ENCODE results near the gene ZNF81. TPM values are rescaled to one million over a fixed set of nuclear protein-coding genes. Genes with fewer than 3 reads are reported as not detected.

ZNF81 gene
- total and polyA plus RNA-seq, 2 of the 13 experiments (the other 11 are each of a cell fraction or from before 2014, with no cell fraction given), result 1.4 to 3.2 TPM

DNA sequence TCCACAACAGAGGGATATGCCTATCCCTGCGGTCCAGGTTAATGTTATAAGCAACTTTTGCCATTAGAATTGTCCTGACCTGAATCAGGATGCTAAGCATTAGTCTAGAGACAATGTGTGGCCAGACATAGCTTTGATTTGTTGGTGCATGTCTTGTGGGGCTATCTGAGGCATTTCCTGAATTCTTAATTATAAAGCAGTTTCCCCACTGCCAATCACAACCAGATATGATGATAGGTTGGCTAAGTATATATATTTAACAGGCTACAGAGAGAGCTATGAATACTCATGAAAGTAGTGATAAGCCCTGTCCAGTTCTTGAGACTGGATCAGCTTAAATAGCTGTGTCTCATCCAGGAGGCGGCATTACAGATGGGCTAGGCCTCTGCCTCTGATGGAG lies 37.8 kb upstream of the ZNF81 start:
- Histone ChIP-seq H3K27ac (ENCODE audit: extremely low read length, insufficient read depth, low read length) (no peak overlapping the region), H3K27me3 (ENCODE audit: control insufficient read depth in 1 of 2, insufficient read depth in 2 of 2, low read length in 2 of 2) (peaks cover 0 to 2% of the 10 kb centered on the region in 2 experiments; a peak in 1 of 5 replicates), H3K4me1 (ENCODE audit: insufficient read depth, low read length) (no peaks in the 10 kb centered on the region), H3K9me3 (ENCODE audit: low read length) (no peaks in the 10 kb centered on the region), H3K4me2 (ENCODE audit: low read depth, low read length) (no peak overlapping the region), H3K9ac (ENCODE audit: insufficient read depth, low read depth, low read length) (no peak overlapping the region), H4K20me1 (ENCODE audit: insufficient read depth, low read length) (no peaks in the 10 kb centered on the region), H3K79me2 (ENCODE audit: insufficient read depth, low read length) (no peaks in the 10 kb centered on the region), H3K4me3 (replicated peaks in 1 of 3; ENCODE audit: insufficient read depth in 1 of 3, low read depth in 2 of 3, low read length in 3 of 3) (no peak overlapping the region), H3K36me3 (replicated peaks in 1 of 2; ENCODE audit: control insufficient read depth in 1 of 2, insufficient read depth in 2 of 2, low read length in 2 of 2) (no peaks in the 10 kb centered on the region), H2AFZ (ENCODE audit: low read length) (no peak overlapping the region)
- ATAC-seq (no peak), FAIRE-seq (no peak), DNase-seq (ENCODE audit: low spot score) (no peak)
- in situ Hi-C loops (cut with HindIII; ENCODE audit: extremely low pct_ligation_motif_present, low pct_unique_long_range_greater_than_20kb), result no loop called here
- no TSS peak for BruUV-seq (replicated peaks)
- ChIA-PET CTCF (ENCODE audit: low intra/inter-chr PET ratio, low total read pairs) (no interaction called here), POLR2A (no interaction called here)
- intact Hi-C loops (cut with micrococcal nuclease; ENCODE audit: unreplicated experiment), result no loop called here
- 0% methylated on average over 1 of the region's 2 CpGs for WGBS (ENCODE audit: low lambda C conversion rate)
- TF ChIP-seq ZFAT (CRISPR knock-in tag; conservative IDR thresholded peaks at IDR 0.05), result no peak
- no peak for TF ChIP-seq ELF3 (CRISPR knock-in tag; IDR thresholded peaks at IDR 0.05)
- no peak for TF ChIP-seq YEATS4 (CRISPR knock-in tag; IDR thresholded peaks at IDR 0.05; ENCODE audit: borderline replicate concordance)
- TF ChIP-seq YEATS2 (CRISPR knock-in tag; IDR thresholded peaks at IDR 0.05; ENCODE audit: borderline replicate concordance), result no peak
- TF ChIP-seq ZBTB20 (CRISPR knock-in tag; IDR thresholded peaks at IDR 0.05; ENCODE audit: borderline replicate concordance, low read depth), result no peak
- no peak for TF ChIP-seq ONECUT2 (CRISPR knock-in tag; IDR thresholded peaks at IDR 0.05)
- TF ChIP-seq ZNF709 (CRISPR knock-in tag; IDR thresholded peaks at IDR 0.05), result no peak
- no peak for TF ChIP-seq ZNF841 (CRISPR knock-in tag; IDR thresholded peaks at IDR 0.05; ENCODE audit: borderline replicate concordance)
- TF ChIP-seq, protein P1, sequence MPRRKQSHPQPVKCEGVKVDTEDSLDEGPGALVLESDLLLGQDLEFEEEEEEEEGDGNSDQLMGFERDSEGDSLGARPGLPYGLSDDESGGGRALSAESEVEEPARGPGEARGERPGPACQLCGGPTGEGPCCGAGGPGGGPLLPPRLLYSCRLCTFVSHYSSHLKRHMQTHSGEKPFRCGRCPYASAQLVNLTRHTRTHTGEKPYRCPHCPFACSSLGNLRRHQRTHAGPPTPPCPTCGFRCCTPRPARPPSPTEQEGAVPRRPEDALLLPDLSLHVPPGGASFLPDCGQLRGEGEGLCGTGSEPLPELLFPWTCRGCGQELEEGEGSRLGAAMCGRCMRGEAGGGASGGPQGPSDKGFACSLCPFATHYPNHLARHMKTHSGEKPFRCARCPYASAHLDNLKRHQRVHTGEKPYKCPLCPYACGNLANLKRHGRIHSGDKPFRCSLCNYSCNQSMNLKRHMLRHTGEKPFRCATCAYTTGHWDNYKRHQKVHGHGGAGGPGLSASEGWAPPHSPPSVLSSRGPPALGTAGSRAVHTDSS (CRISPR knock-in tag; conservative IDR thresholded peaks at IDR 0.05), result no peak
- TF ChIP-seq ARNTL (CRISPR knock-in tag; IDR thresholded peaks at IDR 0.05), result no peak
- TF ChIP-seq NFE2L1 (CRISPR knock-in tag; IDR thresholded peaks at IDR 0.05; ENCODE audit: borderline replicate concordance), result no peak
- TF ChIP-seq, protein P2, sequence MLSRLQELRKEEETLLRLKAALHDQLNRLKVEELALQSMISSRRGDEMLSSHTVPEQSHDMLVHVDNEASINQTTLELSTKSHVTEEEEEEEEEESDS (CRISPR knock-in tag; IDR thresholded peaks at IDR 0.05; ENCODE audit: borderline replicate concordance), result no peak
- TF ChIP-seq MAZ (IDR thresholded peaks at IDR 0.05; ENCODE audit: borderline replicate concordance, low read depth, low read length), result no peak
- TF ChIP-seq MAZ (CRISPR knock-in tag; IDR thresholded peaks at IDR 0.05; ENCODE audit: low read depth), result no peak
- no peak for TF ChIP-seq PITX1 (CRISPR knock-in tag; IDR thresholded peaks at IDR 0.05)
- TF ChIP-seq HNRNPH1 (optimal IDR thresholded peaks at IDR 0.05; ENCODE audit: low read depth, low read length), result no peak
- TF ChIP-seq, protein P3, sequence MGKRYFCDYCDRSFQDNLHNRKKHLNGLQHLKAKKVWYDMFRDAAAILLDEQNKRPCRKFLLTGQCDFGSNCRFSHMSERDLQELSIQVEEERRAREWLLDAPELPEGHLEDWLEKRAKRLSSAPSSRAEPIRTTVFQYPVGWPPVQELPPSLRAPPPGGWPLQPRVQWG (CRISPR knock-in tag; IDR thresholded peaks at IDR 0.05; ENCODE audit: borderline replicate concordance, low read depth), result no peak
